HCT116 (cell line): Measurements from ENCODE around the gene C4orf51. TPM values are rescaled to one million over a fixed set of nuclear protein-coding genes. Genes with fewer than 3 reads are reported as not detected.

Experiments
- ATAC-seq: fragments of 200-7000 bp; cut with Tn5 transposase; 2 replicates; pipeline ENCODE4 v1.9.1; 2020; ENCODE audit warnings: mild to moderate bottlenecking, moderate library complexity
- BruUV-seq: library from RNA; stranded (reverse); fragments of 400-500 nt; replicated peaks from 2 replicates; lab custom pipeline; 2021; lab: Mats Ljungman, UMichigan
- CTCF ChIA-PET: fragments of 300-600 bp; sonication (Branson Sonifier 250); formaldehyde crosslinking; loops from one replicate; lab custom pipeline; 2021; ENCODE audit warnings: antibody characterized with exemption; lab: Charles Lee
- POLR2A ChIA-PET: fragments of 300-600, 350-600 bp; sonication (Branson Sonifier 250); formaldehyde crosslinking; loops from one replicate; lab custom pipeline; 2021; ENCODE audit warnings: antibody characterized with exemption; lab: Charles Lee
- RAD21 ChIA-PET, 2 experiments: fragments of 300-600 bp; sonication (Branson Sonifier 250); formaldehyde crosslinking; loops; one replicate each; lab custom pipeline; 2023; ENCODE audit warnings: low total read pairs in 2 of 2; ENCODE audit not compliant: uncharacterized antibody in 2 of 2, unreplicated experiment in 2 of 2, low non-redundant PET in 1 of 2; lab: Charles Lee
- DNase-seq: peaks from one replicate; pipeline ENCODE4 v3.0.0-alpha.2; 2010; ENCODE audit warnings: low read depth, low spot score
- H2AFZ ChIP-seq: fragments of 200-600 bp; shearing (Covaris generic), sonication (generic); 2 replicates; pipeline ENCODE4 v1.6.1; 2017; ENCODE audit warnings: low read depth, mixed run types, mixed read lengths, antibody characterized with exemption, low read length; ENCODE audit not compliant: poor library complexity, severe bottlenecking
- H3K27ac ChIP-seq: 2 replicates; pipeline ENCODE4 v1.5.1; 2012; ENCODE audit warnings: low read depth, low read length
- H3K27me3 ChIP-seq: fragments of 200-600 bp; sonication (generic); 2 replicates; pipeline ENCODE4 v1.6.1; 2016; ENCODE audit warnings: mixed run types, low read length, mixed read lengths; ENCODE audit not compliant: insufficient read depth
- H3K36me3 ChIP-seq, 2 experiments: fragments of 200-500 bp in 1 of 2; fragments of 200-600 bp in 1 of 2; sonication (Bioruptor generic) in 1 of 2; sonication (generic) in 1 of 2; 2 replicates each; pipeline versions ENCODE4 v1.5.1 to v1.6.1; 2014 to 2016; ENCODE audit warnings: low read length in 2 of 2, inconsistent platforms in 1 of 2, mixed read lengths in 1 of 2, mixed run types in 1 of 2; ENCODE audit not compliant: insufficient read depth in 2 of 2, control insufficient read depth in 1 of 2
- H3K4me1 ChIP-seq, 2 experiments: fragments of 200-600 bp in 1 of 2; sonication (generic) in 1 of 2; 2 replicates each; pipeline versions ENCODE4 v1.5.1 to v1.6.1; 2012 to 2017; ENCODE audit warnings: low read length in 2 of 2, inconsistent platforms in 1 of 2, mild to moderate bottlenecking in 1 of 2, mixed read lengths in 1 of 2, mixed run types in 1 of 2, moderate library complexity in 1 of 2; ENCODE audit not compliant: insufficient read depth in 2 of 2, control insufficient read depth in 1 of 2
- H3K4me2 ChIP-seq: fragments of 200-600 bp; sonication (generic); 2 replicates; pipeline ENCODE4 v1.6.1; 2017; ENCODE audit warnings: mixed run types, low read length, mixed read lengths
- H3K4me3 ChIP-seq, 2 experiments: fragments of 200-600 bp in 1 of 2; sonication (generic) in 1 of 2; replicated peaks in 1 of 2; 2 replicates each; pipeline ENCODE4 v1.5.1; 2011 to 2016; ENCODE audit warnings: low read length in 2 of 2, control low read depth in 1 of 2, low read depth in 1 of 2, mild to moderate bottlenecking in 1 of 2, mixed read lengths in 1 of 2, mixed run types in 1 of 2
- H3K79me2 ChIP-seq: fragments of 200-600 bp; sonication (generic); 2 replicates; pipeline ENCODE4 v1.6.1; 2017; ENCODE audit warnings: mild to moderate bottlenecking, mixed run types, low read length, moderate library complexity, mixed read lengths; ENCODE audit not compliant: insufficient read depth
- H3K9ac ChIP-seq: fragments of 200-600 bp; sonication (generic); 2 replicates; pipeline ENCODE4 v1.6.1; 2016; ENCODE audit warnings: low read length, mixed read lengths
- H3K9me2 ChIP-seq: fragments of 200-600 bp; sonication (generic), shearing (Covaris generic); 2 replicates; pipeline ENCODE4 v1.6.1; 2017; ENCODE audit warnings: mixed run types, mild to moderate bottlenecking, moderate library complexity; ENCODE audit not compliant: insufficient read depth
- H3K9me3 ChIP-seq, 2 experiments: fragments of 200-500 bp in 1 of 2; fragments of 200-600 bp in 1 of 2; sonication (Bioruptor generic) in 1 of 2; sonication (generic) in 1 of 2; 2 replicates each; pipeline ENCODE4 v1.6.1; 2014 to 2017; ENCODE audit warnings: low read length in 2 of 2, mixed read lengths in 2 of 2, inconsistent platforms in 1 of 2, low read depth in 1 of 2, mild to moderate bottlenecking in 1 of 2, mixed run types in 1 of 2, moderate library complexity in 1 of 2; ENCODE audit not compliant: control insufficient read depth in 1 of 2, insufficient read depth in 1 of 2
- H4K20me1 ChIP-seq: fragments of 200-600 bp; sonication (generic), shearing (Covaris generic); 2 replicates; pipeline ENCODE4 v1.6.1; 2017; ENCODE audit warnings: mixed run types, mild to moderate bottlenecking, moderate library complexity; ENCODE audit not compliant: insufficient read depth
- ELF1 ChIP-seq: IDR thresholded peaks from 2 replicates; pipeline ENCODE4 v1.6.1; 2012; ENCODE audit warnings: low read depth, borderline replicate concordance
- POLR2AphosphoS5 ChIP-seq: IDR thresholded peaks from 2 replicates; pipeline ENCODE4 v1.6.1; 2011; ENCODE audit warnings: mild to moderate bottlenecking, low read depth, low read length, moderate library complexity
- RAD21 ChIP-seq: IDR thresholded peaks from 2 replicates; pipeline ENCODE4 v1.6.1; 2012; ENCODE audit warnings: low read depth, mild to moderate bottlenecking
- SIN3A ChIP-seq: IDR thresholded peaks from 2 replicates; pipeline ENCODE4 v1.6.1; 2012; ENCODE audit warnings: low read depth
- TCF7L2 ChIP-seq: IDR thresholded peaks from 2 replicates; pipeline ENCODE4 v1.7.0; 2011; ENCODE audit warnings: borderline replicate concordance, inconsistent platforms; ENCODE audit not compliant: insufficient read depth, insufficient read length; ENCODE audit errors: extremely low read depth
- YY1 ChIP-seq: IDR thresholded peaks from 2 replicates; pipeline ENCODE4 v1.6.1; 2011; ENCODE audit warnings: low read length, low read depth, moderate library complexity, mild to moderate bottlenecking; ENCODE audit not compliant: insufficient replicate concordance; ENCODE audit errors: extremely low read depth
- ZNF274 ChIP-seq: fragments of 200-500 bp; sonication (Bioruptor generic); IDR thresholded peaks from 2 replicates; pipeline ENCODE4 v1.6.1; 2014; ENCODE audit warnings: mild to moderate bottlenecking, low read depth, low read length, inconsistent platforms
- intact Hi-C: fragments of 100-400 bp; cut with micrococcal nuclease; formaldehyde crosslinking; loops from 2 replicates; pipeline ENCODE4 v1.10.0; 2022
- total RNA-seq: library from RNA; stranded (reverse); gene quantifications from one replicate; pipeline ENCODE4 v1.2.1, GENCODE V29; 2021; ENCODE audit not compliant: unreplicated experiment
- TF ChIP-seq, protein P1 (sequence below): IDR thresholded peaks from 2 replicates; pipeline ENCODE4 v1.6.1; 2012

C4orf51 gene
- total RNA-seq, 1 experiment from 2014 or later = not detected

DNA sequence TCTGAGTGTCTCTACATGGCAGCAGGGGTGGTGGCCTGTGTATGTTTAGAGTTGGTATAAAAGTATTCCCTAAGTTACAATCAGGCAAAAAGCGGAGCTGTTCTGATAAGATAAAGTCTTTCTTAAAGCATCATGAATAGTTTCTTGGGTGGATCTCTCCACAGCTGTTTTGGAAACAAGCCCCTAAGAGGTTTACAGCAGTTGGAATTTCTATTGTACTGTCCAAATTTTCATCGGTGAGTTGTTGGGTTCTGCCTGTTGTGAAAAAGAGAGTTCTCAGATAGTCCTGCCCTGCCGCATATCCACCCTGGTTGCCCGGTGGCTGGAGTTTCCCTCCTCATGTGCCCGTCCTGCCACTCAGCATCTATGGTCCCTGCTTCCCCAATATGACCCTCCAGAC, 50.1 kb downstream of the C4orf51 start:
- Histone ChIP-seq H3K36me3 (no peaks in the 10 kb centered on the region), H3K9me3 (no peaks in the 10 kb centered on the region), H3K9me2 (no peaks in the 10 kb centered on the region), H4K20me1 (no peaks in the 10 kb centered on the region), H2AFZ (no peak overlapping the region), H3K9ac (no peak overlapping the region), H3K27me3 (no peaks in the 10 kb centered on the region), H3K4me1 (peaks cover 16 to 27% of the 10 kb centered on the region in 2 experiments), H3K4me3 (no peak overlapping the region), H3K27ac (no peak overlapping the region), H3K4me2 (no peak overlapping the region), H3K79me2 (no peaks in the 10 kb centered on the region)
- ChIA-PET RAD21 (no interaction called here), POLR2A (no interaction called here), CTCF (no interaction called here)
- TF ChIP-seq TCF7L2 = no peak
- ATAC-seq (no peak), DNase-seq (no peak)
- intact Hi-C loops = no loop called here
- no TSS peak for BruUV-seq

DNA sequence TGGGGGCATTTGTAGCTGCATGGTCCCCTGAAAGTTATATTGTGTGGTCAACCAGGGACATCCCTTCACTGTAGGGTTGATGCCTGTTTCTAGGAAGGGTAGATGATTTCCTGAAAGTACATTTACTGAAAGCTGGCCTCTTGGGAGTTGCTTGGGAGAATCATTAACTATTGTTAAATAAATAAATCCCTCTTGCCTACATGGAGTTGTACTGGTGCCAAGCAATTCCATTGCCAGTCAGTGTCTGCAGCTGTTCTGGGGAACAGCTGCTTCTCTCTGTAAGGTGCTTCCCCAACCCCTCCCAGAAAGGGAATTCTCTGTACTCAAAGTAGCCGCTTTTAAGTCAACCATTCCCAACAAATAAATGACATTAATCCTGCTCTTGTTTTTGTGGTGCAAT, 51.1 kb downstream of the C4orf51 start:
- no peak overlapping the region for H3K4me2 ChIP-seq
- no peak overlapping the region for H2AFZ ChIP-seq
- H3K9ac ChIP-seq = no peak overlapping the region
- no peaks in the 10 kb centered on the region for H3K36me3 ChIP-seq
- H3K9me2 ChIP-seq = no peaks in the 10 kb centered on the region
- H3K4me1 ChIP-seq = peaks cover 19 to 37% of the 10 kb centered on the region in 2 experiments
- H3K4me3 ChIP-seq = no peak overlapping the region
- H3K79me2 ChIP-seq = no peaks in the 10 kb centered on the region
- ChIA-PET RAD21 (no interaction called here), POLR2A (no interaction called here), CTCF (no interaction called here)
- intact Hi-C loops = no loop called here
- ATAC-seq = no peak
- H3K27me3 ChIP-seq = no peaks in the 10 kb centered on the region
- no peaks in the 10 kb centered on the region for H4K20me1 ChIP-seq
- no peak for DNase-seq
- no peak overlapping the region for H3K27ac ChIP-seq
- H3K9me3 ChIP-seq = no peaks in the 10 kb centered on the region
- TF ChIP-seq YY1 (no peak), POLR2AphosphoS5 (no peak), SIN3A (no peak), RAD21 (no peak), ELF1 (no peak), ZNF274 (no peak)
- TF ChIP-seq, protein P1, sequence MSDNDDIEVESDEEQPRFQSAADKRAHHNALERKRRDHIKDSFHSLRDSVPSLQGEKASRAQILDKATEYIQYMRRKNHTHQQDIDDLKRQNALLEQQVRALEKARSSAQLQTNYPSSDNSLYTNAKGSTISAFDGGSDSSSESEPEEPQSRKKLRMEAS = no peak
- no TSS peak for BruUV-seq
